COLO668 (cell line): ENCODE results near the gene RPS6KA5.
"Not testable (repeated sequence)": the region's sequence is repeated elsewhere in the genome, so short reads cannot be mapped to it uniquely, and the experiment has no call there.

Experiments used
- DNase-seq: peaks from one replicate; lab custom pipeline; 2025; ENCODE audit not compliant: unreplicated experiment; lab: John Stamatoyannopoulos, UW

The RPS6KA5 gene

GRCh38 chr14:90880282-90880681 is 180.2 kb downstream of the RPS6KA5 start:
- no peak for DNase-seq

- no peak for DNase-seq
Observed at GRCh38 chr14:90874599-90874998, 185.8 kb downstream of the RPS6KA5 start.

- DNase-seq: no peak
Observed at GRCh38 chr14:90871605-90872233, 188.7 kb downstream of the RPS6KA5 start.

GRCh38 chr14:90870950-90871604 is 189.4 kb downstream of the RPS6KA5 start:
- DNase-seq: no peak

- no peak for DNase-seq
Observed at GRCh38 chr14:90867501-90867900, 192.9 kb downstream of the RPS6KA5 start.

GRCh38 chr14:90866833-90867232 is 193.6 kb downstream of the RPS6KA5 start:
- DNase-seq: no peak

GRCh38 chr14:90864741-90865140 is 195.7 kb downstream of the RPS6KA5 start:
- no peak for DNase-seq

GRCh38 chr14:90858511-90858910 is 201.9 kb downstream of the RPS6KA5 start:
- no peak for DNase-seq

- DNase-seq: no peak
Observed at GRCh38 chr14:90857866-90858265, 202.6 kb downstream of the RPS6KA5 start.

- not testable (repeated sequence) for DNase-seq
Observed at GRCh38 chr14:90856115-90856514, 204.3 kb downstream of the RPS6KA5 start.

- no peak for DNase-seq
Observed at GRCh38 chr14:90853116-90853515, 207.3 kb downstream of the RPS6KA5 start.

- no peak for DNase-seq
Observed at GRCh38 chr14:90851327-90852036, 209.0 kb downstream of the RPS6KA5 start.

- DNase-seq: no peak
Observed at GRCh38 chr14:90850487-90850886, 210.0 kb downstream of the RPS6KA5 start.

GRCh38 chr14:90849787-90850444 is 210.5 kb downstream of the RPS6KA5 start:
- DNase-seq: no peak

- no peak for DNase-seq
Observed at GRCh38 chr14:90848944-90849731, 211.3 kb downstream of the RPS6KA5 start.

GRCh38 chr14:90846511-90846910 is 213.9 kb downstream of the RPS6KA5 start:
- DNase-seq: no peak

GRCh38 chr14:90844321-90844720 is 216.1 kb downstream of the RPS6KA5 start:
- DNase-seq: no peak

- DNase-seq: no peak
Observed at GRCh38 chr14:90842726-90843125, 217.7 kb downstream of the RPS6KA5 start.

- DNase-seq: not testable (repeated sequence)
Observed at GRCh38 chr14:90840667-90841066, 219.8 kb downstream of the RPS6KA5 start.

- no peak for DNase-seq
Observed at GRCh38 chr14:90839889-90840266, 220.6 kb downstream of the RPS6KA5 start.
